Hematopoietic multipotent progenitor cell treated with erythropoietin and hydrocortisone succinate and interleukin-3 and kit ligand, for 17 days (in vitro differentiated cells): ENCODE measurements around the gene CAMKK1.

Source experiments
- DNase-seq: peaks from one replicate; pipeline ENCODE4 v3.0.0-alpha.2; 2015; ENCODE audit warnings: low spot score

The CAMKK1 gene

DNA sequence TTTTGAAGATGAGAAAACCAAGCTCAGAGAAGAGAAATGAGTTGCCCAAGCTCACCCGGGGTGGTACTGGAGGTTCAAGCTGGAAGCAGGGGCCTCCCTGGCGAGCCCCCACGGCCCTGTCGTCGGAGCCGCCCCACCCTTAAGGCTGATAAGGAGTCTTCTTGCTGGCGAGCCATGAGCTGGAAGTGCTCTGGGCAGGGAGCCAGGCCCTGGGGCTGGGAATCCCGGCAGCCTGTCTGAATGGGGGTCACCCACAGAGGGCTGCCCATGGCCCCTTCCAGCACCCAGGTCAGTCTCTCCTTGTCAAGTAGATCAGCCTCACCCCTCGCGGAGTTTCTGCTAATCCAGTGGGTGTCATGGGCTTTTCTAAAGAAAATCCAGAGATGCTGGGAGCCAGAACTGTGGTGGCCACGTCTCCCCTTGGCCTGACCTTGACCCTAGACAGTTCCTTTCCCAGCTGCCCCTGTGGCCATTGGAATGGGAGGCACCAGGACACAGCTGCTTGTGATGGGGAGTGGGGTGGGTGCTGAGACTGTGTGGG lies 24.6 kb upstream of the CAMKK1 start:
- DNase-seq, result peak; percentile 31

DNA sequence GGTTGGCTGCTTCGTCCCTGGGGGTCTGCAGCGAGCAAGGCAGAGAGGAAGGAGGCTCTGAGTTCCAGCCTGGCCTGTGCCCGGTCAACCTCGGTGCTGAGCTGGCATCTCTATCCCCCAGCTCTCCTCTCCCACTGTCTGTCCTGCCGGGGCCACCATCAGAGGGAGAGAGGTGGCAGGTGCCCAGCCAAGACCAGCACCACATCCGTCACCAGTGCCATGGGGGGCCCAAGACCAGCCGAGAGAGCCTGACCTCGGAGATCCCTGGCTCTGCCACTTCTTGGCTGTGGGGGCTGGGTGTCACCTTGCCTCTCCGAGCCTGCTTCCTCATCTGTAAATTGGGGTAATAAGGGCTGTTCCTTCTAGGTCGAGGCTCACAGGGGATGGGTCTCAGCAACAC lies 24.0 kb upstream of the CAMKK1 start:
- DNase-seq, result no peak

DNA sequence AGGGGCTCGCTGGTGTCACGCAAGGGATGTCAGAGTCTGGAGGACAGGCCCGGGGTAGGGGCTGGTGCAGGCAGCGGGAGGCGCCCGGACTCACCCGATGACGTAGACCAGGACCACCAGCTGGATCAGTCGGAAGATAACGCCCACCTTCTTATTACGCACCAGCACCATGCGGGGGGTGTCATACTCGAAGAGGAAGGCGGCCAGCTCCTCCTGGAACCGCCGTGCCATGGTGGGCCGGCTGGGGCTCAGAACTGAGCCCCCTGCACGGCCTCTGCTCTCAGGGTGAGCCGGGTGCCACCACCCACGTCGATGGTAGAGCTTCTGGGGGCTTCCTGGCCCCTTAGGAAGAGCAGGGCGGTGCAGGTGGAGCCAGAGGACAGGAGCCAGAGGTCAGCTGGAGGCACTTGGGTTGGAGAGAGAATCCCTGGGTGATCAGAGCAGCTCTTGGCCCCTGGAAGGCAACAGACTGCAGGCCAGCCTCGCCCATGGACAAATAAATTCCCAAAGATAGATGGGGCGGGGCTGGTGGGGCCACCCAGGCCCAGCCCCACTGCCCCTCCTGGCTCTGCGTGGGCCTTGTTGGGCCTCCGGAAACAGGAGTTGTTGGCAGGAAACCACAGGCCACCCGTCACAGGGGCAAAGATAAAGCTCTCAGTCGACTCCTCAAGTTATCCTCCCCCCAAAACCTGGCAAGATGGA lies 23.3 kb upstream of the CAMKK1 start, which contains the start of gene P2RX1:
P2RX1 (minus strand) TSS at position 471 of the 702 bp plus-strand sequence; CDS start at position 231, 240 bp downstream.
- no peak for DNase-seq

DNA sequence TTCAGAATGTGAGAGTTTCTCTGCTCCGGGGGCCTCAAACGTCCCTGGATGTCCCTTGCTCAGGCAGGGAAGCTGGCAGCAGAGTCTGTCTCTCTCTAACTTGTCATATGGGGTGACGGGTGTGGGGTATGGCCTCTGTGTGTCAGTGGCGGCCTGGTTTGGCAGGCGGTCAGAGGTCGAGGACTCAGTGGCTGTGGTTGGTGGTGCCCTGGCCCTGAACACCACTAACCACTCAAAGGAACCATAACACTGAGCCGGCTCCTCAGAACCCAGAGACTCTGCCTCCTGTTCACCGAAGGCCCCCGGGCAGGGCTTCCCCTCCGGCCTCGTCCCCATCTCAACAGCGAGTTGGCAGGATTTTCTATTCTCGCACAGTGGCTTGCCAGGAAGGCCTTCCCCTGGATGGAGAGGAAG lies 22.7 kb upstream of the CAMKK1 start:
- no peak for DNase-seq

DNA sequence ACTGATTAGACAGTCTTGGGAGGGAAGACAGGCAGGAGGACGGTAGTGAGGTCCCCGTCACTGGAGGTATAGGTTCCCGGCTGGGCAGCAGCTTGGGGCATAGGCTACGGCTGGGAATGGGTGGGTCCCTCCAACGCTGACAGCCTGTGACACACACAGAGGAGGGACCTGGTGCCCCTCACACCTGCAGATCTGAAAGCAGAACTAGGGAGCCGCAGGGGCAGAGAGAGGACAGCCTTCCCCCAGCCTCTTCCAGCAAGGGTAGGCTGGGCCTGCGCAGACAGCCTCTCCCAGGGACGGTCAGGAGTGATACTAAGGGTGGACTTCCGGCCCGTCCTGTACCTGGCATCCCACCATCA lies 21.4 kb upstream of the CAMKK1 start:
- DNase-seq, result no peak

DNA sequence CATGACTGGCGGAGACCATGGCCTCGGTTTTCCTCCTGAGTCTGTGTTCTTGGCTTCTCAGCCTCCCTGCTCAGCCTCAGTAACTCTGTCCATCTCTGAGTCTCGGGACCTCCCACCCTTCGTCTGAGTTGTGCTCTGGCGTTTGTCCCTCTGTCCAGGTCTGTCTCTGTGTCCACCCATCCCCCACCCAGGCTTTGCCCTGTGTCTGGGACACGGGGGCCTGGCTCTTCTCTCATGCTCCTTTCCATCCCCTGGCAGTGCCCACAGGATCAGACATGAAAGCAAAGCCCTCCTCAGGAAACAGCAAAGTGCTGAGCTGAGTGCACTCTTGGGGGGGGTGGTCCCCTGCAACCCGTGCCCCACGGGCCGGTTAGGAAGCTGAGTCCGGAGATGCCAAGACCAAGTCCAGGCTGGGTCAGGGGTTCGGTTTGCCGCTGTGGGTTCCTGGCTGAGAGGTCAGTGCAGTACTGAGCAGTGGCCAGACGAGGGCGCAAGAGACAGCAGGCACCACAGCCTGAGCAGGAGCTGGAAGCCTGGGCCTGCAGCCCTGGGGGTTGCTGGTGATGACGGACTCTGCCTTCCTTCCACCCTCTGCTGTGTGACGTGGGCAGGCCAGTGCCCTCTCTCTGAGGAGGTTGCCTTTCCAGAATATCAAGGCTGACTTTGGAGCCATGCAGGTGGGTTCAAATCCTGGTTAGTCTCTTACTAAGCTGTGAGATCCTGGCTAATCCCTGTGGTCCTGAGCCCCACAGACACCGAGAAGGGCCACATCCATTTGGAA lies 20.9 kb upstream of the CAMKK1 start:
- DNase-seq, result peak; percentile 69

DNA sequence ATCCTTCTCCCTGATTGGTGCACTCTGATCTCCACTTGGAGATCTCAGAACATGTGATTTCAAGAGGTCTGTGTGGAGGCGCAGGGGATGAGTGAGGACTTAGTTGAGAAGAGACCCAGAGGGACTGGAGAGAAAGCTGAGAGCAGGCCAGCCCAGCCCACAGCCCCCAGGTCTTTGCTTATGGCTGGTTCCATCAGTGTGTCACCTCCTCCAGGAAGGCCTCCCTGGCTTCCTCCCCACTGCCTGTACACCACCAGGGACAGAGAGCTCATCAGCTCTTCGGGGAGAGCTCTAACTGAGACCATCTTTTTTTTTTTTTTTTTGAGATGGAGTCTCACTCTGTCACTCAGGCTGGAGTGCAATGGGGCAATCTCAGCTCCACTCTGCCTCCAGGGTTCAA lies 20.0 kb upstream of the CAMKK1 start:
- DNase-seq, result no peak

DNA sequence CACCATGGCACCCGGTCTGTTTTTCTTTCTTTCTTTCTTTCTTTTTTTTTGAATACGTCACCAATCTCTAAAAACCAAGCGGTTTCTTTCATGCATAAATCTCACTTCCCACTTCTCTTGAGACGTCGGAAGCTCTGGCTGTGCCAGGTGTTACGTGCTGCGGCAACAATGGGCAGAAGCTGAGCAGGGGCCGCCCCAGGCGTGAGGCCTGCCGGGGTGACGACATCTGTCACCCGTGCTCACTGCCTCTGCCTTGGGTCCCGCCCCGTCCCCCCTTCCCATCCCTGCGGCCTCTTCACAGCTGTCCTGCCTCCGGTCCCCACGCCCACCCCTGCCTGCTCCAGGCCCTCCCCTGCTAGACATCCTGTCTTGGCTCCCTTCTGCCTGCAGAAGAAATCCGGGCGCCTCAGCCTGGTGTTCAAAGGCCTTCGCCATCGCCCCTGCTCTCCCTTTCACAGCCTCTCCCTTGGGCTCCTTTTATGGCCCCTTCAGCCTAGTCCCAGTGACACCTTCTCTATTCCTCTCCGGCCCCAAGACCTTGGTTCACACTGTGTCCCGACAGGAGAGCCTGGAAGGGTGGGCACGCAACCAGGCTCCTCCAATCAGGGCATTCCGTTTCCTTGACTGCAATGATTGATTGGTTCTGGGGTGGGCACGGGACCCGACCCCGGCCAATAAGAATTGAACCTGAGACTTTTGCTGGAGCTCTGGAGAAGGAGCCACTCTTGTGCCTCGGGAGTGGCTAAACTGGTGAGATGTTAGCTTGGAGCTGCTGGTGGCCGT lies 18.6 kb upstream of the CAMKK1 start:
- no peak for DNase-seq

DNA sequence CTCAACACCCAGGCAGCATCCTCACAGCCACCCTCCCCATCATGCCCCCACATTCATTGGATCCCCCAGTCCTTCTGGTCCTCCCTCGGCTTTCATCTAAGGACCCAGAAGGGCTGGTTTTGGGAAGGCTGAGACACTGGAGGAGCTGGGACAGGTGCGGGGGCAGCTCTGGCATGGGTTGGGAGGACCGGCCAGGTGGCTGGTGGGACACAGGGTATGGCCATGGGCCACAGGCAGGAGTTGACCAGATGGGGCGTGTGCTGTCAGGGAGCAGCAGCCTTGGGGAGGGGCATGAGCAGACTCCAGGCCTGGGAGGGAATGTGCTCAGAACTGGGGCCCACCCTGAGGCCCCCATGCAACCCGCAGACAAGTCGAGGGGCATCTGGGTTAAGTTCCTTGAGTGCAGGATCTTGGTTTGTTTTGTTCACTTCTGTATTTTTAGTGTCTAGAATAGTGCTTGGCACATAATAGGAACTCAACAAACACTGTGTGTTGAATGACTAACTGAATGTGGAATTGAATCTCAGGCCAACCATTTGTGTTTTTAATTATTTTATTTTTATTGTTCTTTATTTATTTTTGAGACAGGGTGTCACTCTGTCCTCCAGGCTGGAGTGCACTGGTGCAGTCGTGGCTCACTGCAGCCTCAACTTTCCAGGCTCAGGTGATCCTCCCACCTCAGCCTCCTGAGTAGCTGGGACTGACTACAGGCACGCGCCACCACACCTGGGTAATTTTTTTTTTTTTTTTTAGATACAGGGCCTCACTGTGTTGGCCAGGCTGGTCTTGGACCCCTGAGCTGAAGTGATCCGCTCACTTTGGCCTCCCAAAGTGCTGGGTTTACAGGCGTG lies 17.8 kb upstream of the CAMKK1 start:
- no peak for DNase-seq

DNA sequence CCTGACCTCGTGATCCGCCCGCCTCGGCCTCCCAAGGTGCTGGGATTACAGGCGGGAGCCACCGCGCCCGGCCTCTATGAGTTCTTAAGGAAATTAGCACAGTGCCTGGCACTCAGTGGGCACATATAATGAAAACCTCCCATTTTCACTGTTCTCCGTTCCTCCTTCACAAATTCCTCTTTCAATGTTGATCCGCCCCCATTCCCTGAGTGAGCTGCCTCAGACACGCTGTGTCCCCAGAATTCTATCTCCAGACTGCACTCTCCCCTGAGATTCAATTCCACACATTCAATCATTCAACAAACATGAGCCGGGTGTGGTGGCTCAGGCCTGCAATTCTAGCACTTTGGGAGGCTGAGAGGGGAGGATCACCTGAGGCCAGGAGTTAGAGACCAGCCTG lies 16.4 kb upstream of the CAMKK1 start:
- no peak for DNase-seq

DNA sequence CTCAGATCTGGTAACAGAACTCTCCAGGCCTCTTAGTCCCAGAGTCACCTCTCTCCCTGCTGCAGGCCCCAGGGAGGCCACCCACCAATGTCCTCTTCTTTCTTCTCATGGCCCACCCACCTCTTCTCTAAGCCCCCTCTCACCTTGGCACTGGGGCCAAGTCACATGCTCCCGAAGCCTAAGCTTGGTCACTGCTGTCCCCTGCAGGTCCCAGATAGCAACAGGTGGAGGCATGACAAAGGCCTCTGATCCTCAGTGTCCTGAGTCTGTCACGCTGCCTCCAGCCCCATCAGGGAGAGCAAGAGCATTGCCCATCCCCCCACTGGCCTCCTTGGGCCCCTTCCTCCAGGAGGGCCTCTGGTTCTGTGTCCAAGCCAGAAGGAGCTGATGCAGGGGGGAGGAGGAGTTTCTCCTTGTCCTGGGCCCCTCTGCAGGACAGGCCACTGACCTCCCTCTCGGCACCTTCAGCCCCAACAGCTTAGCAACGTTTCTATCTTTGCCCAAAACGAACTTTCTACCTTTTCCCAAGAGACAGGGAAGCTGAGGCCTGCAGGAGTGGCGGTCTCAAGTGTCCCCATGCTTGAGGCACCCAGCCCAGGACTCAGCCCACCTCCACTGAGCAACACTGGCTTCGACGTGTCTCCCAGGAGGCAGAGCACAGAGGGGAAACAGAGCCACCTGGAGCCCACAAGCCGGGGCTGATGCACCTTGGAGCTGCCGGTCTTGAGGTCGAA lies 14.8 kb upstream of the CAMKK1 start:
- DNase-seq, result no peak

DNA sequence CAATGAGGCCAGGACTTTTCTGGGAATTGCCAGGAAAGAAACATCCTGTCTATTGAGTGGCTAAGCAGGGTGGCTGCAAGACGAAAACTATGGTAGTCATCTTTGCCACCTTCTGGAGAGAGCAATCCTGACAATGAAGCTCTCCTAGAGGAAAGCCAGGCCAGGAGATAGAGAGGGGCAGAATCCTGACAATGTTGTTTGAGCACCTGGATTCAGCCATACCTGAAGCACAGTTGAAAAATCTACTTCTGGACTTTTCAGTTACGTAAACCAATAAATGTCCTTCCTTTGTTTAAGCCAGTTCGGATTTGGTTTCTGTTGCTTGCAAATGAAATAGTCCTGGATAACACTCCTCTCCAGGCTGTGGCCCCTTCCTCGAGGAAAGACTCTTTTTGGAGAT lies 14.0 kb upstream of the CAMKK1 start:
- DNase-seq, result no peak

DNA sequence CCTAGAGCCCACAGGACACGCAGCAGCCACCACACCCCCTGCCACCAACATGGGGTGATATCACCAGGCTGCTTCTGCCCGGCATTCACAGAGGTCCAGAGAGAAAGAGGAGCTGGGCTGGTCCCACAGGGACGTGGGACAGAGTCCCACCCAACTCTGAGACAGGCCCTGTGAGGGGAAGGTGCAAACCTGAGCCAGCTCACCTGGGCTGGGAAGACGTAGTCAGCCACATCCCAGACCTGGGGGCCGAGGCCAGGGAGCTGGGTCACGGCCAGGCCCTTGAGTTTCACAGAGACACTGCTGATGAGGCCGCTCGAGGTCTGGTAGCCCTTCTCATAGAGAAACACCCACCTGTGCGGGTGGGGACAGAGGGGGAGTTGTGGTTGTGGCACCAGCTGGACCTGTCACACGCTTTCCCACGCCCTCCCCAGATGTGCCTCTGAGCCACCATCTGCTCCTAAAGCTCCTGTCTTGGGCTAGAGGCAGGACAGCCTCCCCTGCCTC lies 12.2 kb upstream of the CAMKK1 start:
- DNase-seq, result no peak

DNA sequence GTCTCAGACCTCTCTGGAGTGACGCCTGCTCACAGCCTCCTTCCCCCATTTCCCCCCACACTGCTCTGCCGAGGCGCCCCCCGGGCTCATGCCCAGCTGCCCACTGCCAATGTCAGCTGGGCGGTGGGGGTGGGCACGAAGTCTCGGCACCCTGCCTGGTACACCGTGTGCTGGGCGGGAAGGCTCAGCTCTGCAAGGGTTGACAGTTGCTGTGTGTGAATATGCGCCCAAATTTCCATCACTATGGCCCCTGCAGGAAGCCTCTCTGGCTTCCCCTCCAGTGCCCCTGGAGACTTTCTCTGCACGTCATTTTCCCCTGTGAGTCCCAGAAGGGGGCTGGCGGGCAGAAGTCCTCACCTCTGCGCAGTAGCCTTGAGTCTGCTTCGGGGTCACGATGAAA lies 11.6 kb upstream of the CAMKK1 start:
- no peak for DNase-seq

DNA sequence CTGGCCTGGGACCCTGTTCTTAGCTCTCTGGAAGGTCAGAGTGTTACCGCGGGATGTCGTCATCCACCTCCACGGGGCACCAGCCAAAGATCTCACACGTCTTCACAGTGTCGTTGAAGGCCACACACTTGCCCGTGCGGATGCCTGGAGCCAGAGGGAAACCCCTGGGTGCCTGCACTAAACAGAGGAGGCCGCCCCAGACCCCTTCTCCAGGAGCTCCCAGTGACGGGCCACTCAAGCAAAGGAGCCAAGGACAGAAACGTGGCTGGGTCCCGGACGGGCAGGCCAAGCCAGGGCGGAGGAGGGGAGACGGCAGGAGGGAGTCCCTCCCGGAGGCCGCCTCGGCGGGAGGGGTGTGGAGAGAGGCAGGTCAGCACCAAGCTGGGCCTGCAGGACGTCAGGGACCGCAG lies 11.0 kb upstream of the CAMKK1 start:
- DNase-seq, result no peak

DNA sequence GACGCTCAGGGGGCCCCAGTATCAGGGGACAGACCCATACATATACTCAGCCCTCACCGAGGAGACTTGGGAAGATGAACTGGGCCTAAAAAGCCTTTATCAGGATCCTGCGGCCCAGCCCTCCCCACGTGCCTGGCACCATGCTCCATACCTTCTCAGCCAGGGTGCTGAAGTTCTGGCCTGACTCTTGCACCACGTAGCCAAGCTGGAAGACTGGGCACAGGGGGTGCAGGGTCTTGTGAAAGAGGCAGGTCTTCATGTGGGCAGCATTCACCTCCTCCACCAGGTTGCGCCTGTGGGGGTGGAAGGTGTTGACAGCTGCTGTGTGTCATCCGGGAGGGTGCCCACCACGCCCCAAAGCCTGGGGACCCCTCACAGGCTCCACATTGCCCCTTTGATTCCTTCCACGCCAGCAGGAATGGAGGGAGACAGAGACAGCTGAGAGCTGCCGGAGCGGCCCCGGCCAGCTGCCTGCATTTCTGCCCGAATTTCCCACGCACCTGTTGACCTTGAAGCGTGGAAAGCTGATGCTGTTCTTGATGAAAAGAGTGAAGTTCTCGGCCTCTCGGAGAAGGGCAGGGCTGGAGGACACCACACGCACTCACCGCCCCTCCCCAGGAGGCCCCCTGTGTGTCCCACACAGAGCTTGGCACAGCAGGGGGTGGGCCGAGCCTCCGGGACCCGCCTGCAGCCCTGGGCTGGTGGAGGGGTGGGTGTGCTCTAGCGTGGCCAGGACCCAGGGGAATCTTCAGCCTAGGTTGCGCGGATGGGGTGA lies 10.4 kb upstream of the CAMKK1 start:
- no peak for DNase-seq

DNA sequence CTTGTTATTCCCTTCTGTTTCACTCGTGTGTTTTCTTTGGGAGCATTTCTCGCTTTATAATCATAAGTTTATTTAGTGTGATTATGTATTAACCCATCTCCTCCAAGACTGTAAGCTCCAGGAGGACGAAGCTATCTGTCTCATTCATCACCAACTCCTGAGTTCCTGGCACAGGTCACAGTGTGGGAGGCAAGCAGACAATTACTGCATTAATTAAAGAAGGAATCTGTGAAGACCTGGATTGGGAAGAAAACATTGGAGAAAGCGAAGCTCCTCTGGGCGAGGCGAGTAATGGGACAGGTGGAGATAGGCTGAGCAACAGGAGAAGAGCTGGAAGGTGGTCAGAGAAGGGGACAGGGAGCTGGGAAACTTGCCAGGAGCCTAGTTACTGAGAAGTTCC lies 7.8 kb upstream of the CAMKK1 start:
- DNase-seq, result no peak

DNA sequence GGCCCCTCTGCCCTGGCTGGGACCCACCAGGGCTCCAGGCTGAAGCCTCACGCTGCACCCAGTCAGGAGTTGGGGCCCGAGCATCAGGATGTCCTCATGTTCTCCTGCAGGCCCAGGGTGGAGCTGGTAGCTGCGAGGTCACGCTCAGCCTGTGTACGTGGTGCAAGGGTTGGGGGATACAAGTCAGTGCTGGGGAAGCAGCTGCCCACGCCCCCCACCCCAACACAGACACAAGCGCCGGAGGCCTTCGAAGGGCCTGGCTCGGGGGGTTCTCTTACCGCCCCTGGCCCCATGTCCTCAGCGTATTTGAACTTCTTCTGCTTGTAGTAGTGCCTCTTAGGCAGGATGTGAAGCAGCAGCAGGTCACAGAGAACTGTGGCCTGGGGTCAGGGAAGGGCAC lies 4.9 kb upstream of the CAMKK1 start:
- no peak for DNase-seq

DNA sequence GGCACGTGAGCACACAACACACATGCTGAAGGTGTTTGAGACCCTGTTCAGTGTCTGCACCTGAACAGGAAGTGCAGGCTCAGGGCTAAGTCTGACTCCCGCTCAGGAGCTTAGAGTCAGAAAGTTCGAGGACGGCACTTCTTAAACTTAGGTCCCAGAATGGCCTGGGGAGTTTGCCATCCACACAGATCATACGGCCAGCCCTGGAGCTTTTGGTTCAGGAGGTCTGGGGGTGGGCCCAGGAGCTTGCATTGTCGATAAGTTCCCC lies 4.0 kb upstream of the CAMKK1 start:
- DNase-seq, result no peak
